GM23338 (cell line): ENCODE data around the gene SULT2B1. TPM values are rescaled to one million over a fixed set of nuclear protein-coding genes. Genes with fewer than 3 reads are reported as not detected.

Source experiments
- ATAC-seq: fragments of 200-7000 bp; cut with Tn5 transposase; 3 replicates; pipeline ENCODE4 v1.9.1; 2020
- DNase-seq: peaks from one replicate; pipeline ENCODE4 v3.0.0-alpha.2; 2015; ENCODE audit warnings: low spot score
- H2AFZ ChIP-seq: fragments of 200-600 bp; sonication (generic); 2 replicates; pipeline ENCODE4 v1.8.0; 2016; ENCODE audit warnings: antibody characterized with exemption, mild to moderate bottlenecking, moderate library complexity
- H3F3A ChIP-seq: fragments of 200-600 bp; sonication (generic); replicated peaks from 2 replicates; pipeline ENCODE4 v1.8.0; 2017; ENCODE audit warnings: antibody characterized with exemption, mixed run types, low read depth
- H3K27ac ChIP-seq: fragments of 200-600 bp; sonication (generic); 2 replicates; pipeline ENCODE4 v1.6.1; 2016; ENCODE audit warnings: low read depth
- H3K27me3 ChIP-seq: fragments of 200-600 bp; sonication (generic); 2 replicates; pipeline ENCODE4 v1.8.0; 2016; ENCODE audit warnings: mild to moderate bottlenecking, mixed run types, moderate library complexity; ENCODE audit not compliant: insufficient read depth
- H3K36me3 ChIP-seq: fragments of 200-600 bp; sonication (generic); 2 replicates; pipeline ENCODE4 v1.8.0; 2016; ENCODE audit warnings: mild to moderate bottlenecking; ENCODE audit not compliant: insufficient read depth
- H3K4me1 ChIP-seq: fragments of 200-600 bp; sonication (generic); 2 replicates; pipeline ENCODE4 v1.8.0; 2016; ENCODE audit warnings: mild to moderate bottlenecking, moderate library complexity; ENCODE audit not compliant: insufficient read depth
- H3K4me2 ChIP-seq: fragments of 200-600 bp; sonication (generic); 2 replicates; pipeline ENCODE4 v1.7.1; 2017; ENCODE audit warnings: mixed run types
- H3K4me3 ChIP-seq: fragments of 200-600 bp; sonication (generic); 2 replicates; pipeline ENCODE4 v1.6.1; 2016; ENCODE audit warnings: mixed run types
- H3K79me2 ChIP-seq: fragments of 200-600 bp; sonication (generic); replicated peaks from 2 replicates; pipeline ENCODE4 v1.8.0; 2017; ENCODE audit warnings: mild to moderate bottlenecking; ENCODE audit not compliant: insufficient read depth
- H3K9me2 ChIP-seq: fragments of 200-600 bp; sonication (generic); 2 replicates; pipeline ENCODE4 v1.8.0; 2017; ENCODE audit not compliant: insufficient read depth
- H4K20me1 ChIP-seq: fragments of 200-600 bp; sonication (generic); replicated peaks from 2 replicates; pipeline ENCODE4 v1.8.0; 2017; ENCODE audit warnings: mild to moderate bottlenecking; ENCODE audit not compliant: insufficient read depth
- H3K27ac Mint-ChIP-seq: 2 replicates; pipeline ENCODE4 v1.8.0; 2020; ENCODE audit warnings: inconsistent platforms, mild to moderate bottlenecking, moderate library complexity, mixed read lengths
- H3K27me3 Mint-ChIP-seq: 3 replicates; pipeline ENCODE4 v1.8.0; 2022; ENCODE audit warnings: low read depth, mild to moderate bottlenecking, moderate library complexity, mixed read lengths, inconsistent platforms; ENCODE audit not compliant: insufficient read depth, poor library complexity
- H3K36me3 Mint-ChIP-seq: 3 replicates; pipeline ENCODE4 v1.8.0; 2021; ENCODE audit warnings: low read depth, mild to moderate bottlenecking, inconsistent platforms, moderate library complexity, mixed read lengths
- H3K4me1 Mint-ChIP-seq: 3 replicates; pipeline ENCODE4 v1.8.0; 2020; ENCODE audit warnings: mild to moderate bottlenecking, inconsistent platforms, mixed read lengths
- H3K4me3 Mint-ChIP-seq: 3 replicates; pipeline ENCODE4 v1.8.0; 2021; ENCODE audit warnings: moderate library complexity, mild to moderate bottlenecking, inconsistent platforms, mixed read lengths
- H3K9me3 Mint-ChIP-seq: 3 replicates; pipeline ENCODE4 v1.8.0; 2020; ENCODE audit warnings: moderate library complexity, mild to moderate bottlenecking, inconsistent platforms, mixed read lengths
- CREB1 ChIP-seq: fragments of 250-450 bp; sonication (Bioruptor Pico); IDR thresholded peaks from 2 replicates; pipeline ENCODE4 v1.5.0; 2020; ENCODE audit warnings: low read depth, mild to moderate bottlenecking, moderate library complexity
- CTCF ChIP-seq, 2 experiments: fragments of 200-600 bp in 1 of 2; sonication (generic) in 1 of 2; conservative IDR thresholded peaks; 2 replicates each; pipeline versions ENCODE4 v1.5.1 to v1.6.1; 2016 to 2017; ENCODE audit warnings: antibody characterized with exemption in 2 of 2, low read depth in 2 of 2, mild to moderate bottlenecking in 2 of 2, moderate library complexity in 1 of 2
- ETS1 ChIP-seq: IDR thresholded peaks from 2 replicates; pipeline ENCODE4 v1.6.1; 2016; ENCODE audit warnings: antibody characterized with exemption
- EZH2 ChIP-seq: fragments of 200-600 bp; sonication (generic); IDR thresholded peaks from one replicate; pipeline ENCODE4 v1.8.0; 2017; ENCODE audit warnings: antibody characterized with exemption, mild to moderate bottlenecking, low read depth; ENCODE audit not compliant: unreplicated experiment
- EZH2phosphoT487 ChIP-seq: fragments of 200-600 bp; sonication (generic); IDR thresholded peaks from one replicate; pipeline ENCODE4 v1.8.1; 2018; ENCODE audit warnings: antibody characterized with exemption; ENCODE audit not compliant: unreplicated experiment
- JUNB ChIP-seq: IDR thresholded peaks from one replicate; pipeline ENCODE4 v1.6.1; 2016; ENCODE audit warnings: antibody characterized with exemption; ENCODE audit not compliant: unreplicated experiment
- NANOG ChIP-seq: IDR thresholded peaks from 2 replicates; pipeline ENCODE4 v1.6.1; 2016; ENCODE audit warnings: antibody characterized with exemption, borderline replicate concordance
- POLR2AphosphoS5 ChIP-seq: IDR thresholded peaks from 2 replicates; pipeline ENCODE4 v1.6.1; 2016; ENCODE audit warnings: antibody characterized with exemption, low read depth
- REST ChIP-seq: IDR thresholded peaks from one replicate; pipeline ENCODE4 v1.6.1; 2018; ENCODE audit warnings: antibody characterized with exemption; ENCODE audit not compliant: unreplicated experiment
- STAT1 ChIP-seq: IDR thresholded peaks from one replicate; pipeline ENCODE4 v1.6.1; 2016; ENCODE audit warnings: antibody characterized with exemption; ENCODE audit not compliant: unreplicated experiment
- ZNF114 ChIP-seq: fragments of 250-450 bp; sonication (Bioruptor Pico); IDR thresholded peaks from 2 replicates; pipeline ENCODE4 v1.5.0; 2020; ENCODE audit warnings: mild to moderate bottlenecking, moderate library complexity
- ZNF331 ChIP-seq: fragments of 250-450 bp; sonication (Bioruptor Pico); IDR thresholded peaks from 2 replicates; pipeline ENCODE4 v1.5.0; 2020; ENCODE audit warnings: low read depth, mild to moderate bottlenecking, moderate library complexity
- ZNF462 ChIP-seq: fragments of 250-450 bp; sonication (Bioruptor Pico); IDR thresholded peaks from 2 replicates; pipeline ENCODE4 v1.5.0; 2020; ENCODE audit warnings: mild to moderate bottlenecking, moderate library complexity
- polyA plus RNA-seq: library from polyadenylated mRNA; unstranded; fragments of >200 nt; fragmentation: Nextera tagmentation; extraction: Ambion mirVana; gene quantifications from 2 replicates; pipeline ENCODE4 v1.2.1, GENCODE V29; 2016
- total RNA-seq: library from RNA; depleted of rRNA; stranded (reverse); fragments of >200 nt; shearing (Covaris generic); gene quantifications from 2 replicates; pipeline ENCODE4 v1.2.3, GENCODE V29; 2014

The SULT2B1 gene
- total and polyA plus RNA-seq, 2 experiments from 2014 or later, result 1.3 to 2.5 TPM

GRCh38 chr19:48628486-48629296, 76.7 kb downstream of the SULT2B1 start:
- H3F3A ChIP-seq, result peaks cover 31% of the 10 kb centered on the region; the same call in 1 of the 2 replicates
- ATAC-seq (no peak), DNase-seq (no peak)
- no peaks in the 10 kb centered on the region for H3K9me2 ChIP-seq
- H3K4me1 ChIP-seq, result peaks cover 22% of the 10 kb centered on the region
- peaks cover 11% of the 10 kb centered on the region for H3K79me2 ChIP-seq
- H4K20me1 ChIP-seq, result peaks cover 13% of the 10 kb centered on the region
- peaks cover 31% of the 10 kb centered on the region for H3K27me3 Mint-ChIP-seq
- peaks cover 7% of the 10 kb centered on the region; the same call in 2 of the 3 replicates for H3K36me3 Mint-ChIP-seq
- H3K36me3 ChIP-seq, result no peaks in the 10 kb centered on the region
- H3K4me1 Mint-ChIP-seq, result peaks cover 33% of the 10 kb centered on the region
- no peak overlapping the region for H2AFZ ChIP-seq
- TF ChIP-seq CTCF (conservative IDR thresholded peaks at IDR 0.05; ENCODE audit: low read depth in 2 of 2) (no peak), ZNF331 (no peak), STAT1 (no peak), POLR2AphosphoS5 (no peak), ZNF114 (CRISPR knock-in tag) (no peak), NANOG (no peak), JUNB (no peak), REST (no peak), EZH2 (no peak), ETS1 (no peak), CREB1 (CRISPR knock-in tag) (no peak), ZNF462 (CRISPR knock-in tag) (no peak), EZH2phosphoT487 (no peak)
- 0 out of 2 replicates have a peak overlapping the region, but pooled peaks have one; percentile 84 for H3K27ac ChIP-seq
- no peak overlapping the region; the same call in 2 of the 3 replicates for H3K4me3 Mint-ChIP-seq
- H3K27ac Mint-ChIP-seq, result no peak overlapping the region; the same call in 1 of the 2 replicates
- peak overlapping the region; percentile 83 for H3K4me2 ChIP-seq
- no peaks in the 10 kb centered on the region; the same call in 1 of the 3 replicates for H3K9me3 Mint-ChIP-seq
- H3K27me3 ChIP-seq, result no peaks in the 10 kb centered on the region
- peak overlapping the region; percentile 52 for H3K4me3 ChIP-seq
